LNCaP clone FGC (cell line): ENCODE data around the gene MOGAT2.

Source experiments
- DNase-seq: peaks from one replicate; pipeline ENCODE4 v3.0.0-alpha.2; 2011; ENCODE audit warnings: low read depth
- H3K4me3 ChIP-seq: 2 replicates; pipeline ENCODE4 v1.5.1; 2011; ENCODE audit warnings: mild to moderate bottlenecking, low read depth, low read length, control low read depth
- TF ChIP-seq, protein P1 (sequence below): IDR thresholded peaks from 2 replicates; pipeline ENCODE4 v1.5.1; 2012; ENCODE audit warnings: mild to moderate bottlenecking; ENCODE audit not compliant: control insufficient read depth, insufficient read depth; ENCODE audit errors: extremely low read depth

MOGAT2 gene

GRCh38 chr11:75766443-75767227 is 49.0 kb downstream of the MOGAT2 start:
- H3K4me3 ChIP-seq = no peak overlapping the region
- DNase-seq = no peak
- TF ChIP-seq, protein P1, sequence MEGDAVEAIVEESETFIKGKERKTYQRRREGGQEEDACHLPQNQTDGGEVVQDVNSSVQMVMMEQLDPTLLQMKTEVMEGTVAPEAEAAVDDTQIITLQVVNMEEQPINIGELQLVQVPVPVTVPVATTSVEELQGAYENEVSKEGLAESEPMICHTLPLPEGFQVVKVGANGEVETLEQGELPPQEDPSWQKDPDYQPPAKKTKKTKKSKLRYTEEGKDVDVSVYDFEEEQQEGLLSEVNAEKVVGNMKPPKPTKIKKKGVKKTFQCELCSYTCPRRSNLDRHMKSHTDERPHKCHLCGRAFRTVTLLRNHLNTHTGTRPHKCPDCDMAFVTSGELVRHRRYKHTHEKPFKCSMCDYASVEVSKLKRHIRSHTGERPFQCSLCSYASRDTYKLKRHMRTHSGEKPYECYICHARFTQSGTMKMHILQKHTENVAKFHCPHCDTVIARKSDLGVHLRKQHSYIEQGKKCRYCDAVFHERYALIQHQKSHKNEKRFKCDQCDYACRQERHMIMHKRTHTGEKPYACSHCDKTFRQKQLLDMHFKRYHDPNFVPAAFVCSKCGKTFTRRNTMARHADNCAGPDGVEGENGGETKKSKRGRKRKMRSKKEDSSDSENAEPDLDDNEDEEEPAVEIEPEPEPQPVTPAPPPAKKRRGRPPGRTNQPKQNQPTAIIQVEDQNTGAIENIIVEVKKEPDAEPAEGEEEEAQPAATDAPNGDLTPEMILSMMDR = no peak

GRCh38 chr11:75767228-75767572 is 49.6 kb downstream of the MOGAT2 start:
- DNase-seq = no peak
- H3K4me3 ChIP-seq = no peak overlapping the region
- TF ChIP-seq, protein P1 = no peak

GRCh38 chr11:75767793-75768111 is 50.1 kb downstream of the MOGAT2 start:
- TF ChIP-seq, protein P1 = no peak
- DNase-seq = no peak
- peak overlapping the region; percentile 71 for H3K4me3 ChIP-seq

- TF ChIP-seq, protein P1 = peak; percentile 41
- DNase-seq = peak; percentile 36
- peak within 1 kb of the TSS; percentile 71 for H3K4me3 ChIP-seq
Measured at GRCh38 chr11:75768112-75768908, 50.7 kb downstream of the MOGAT2 start, which contains the start of gene DGAT2. DGAT2 (plus strand) TSS chr11:75768778; CDS start chr11:75768992, 214 bp downstream.

GRCh38 chr11:75768909-75769771 is 51.5 kb downstream of the MOGAT2 start:
- peak overlapping the region; percentile 71 for H3K4me3 ChIP-seq
- TF ChIP-seq, protein P1 = no peak
- DNase-seq = no peak

GRCh38 chr11:75770102-75770501 is 52.5 kb downstream of the MOGAT2 start:
- TF ChIP-seq, protein P1 = no peak
- DNase-seq = no peak
- no peak overlapping the region for H3K4me3 ChIP-seq
